IPS-18c (cell line): ENCODE data around the gene CLEC9A.
"Not testable (repeated sequence)": the region's sequence is repeated elsewhere in the genome, so short reads cannot be mapped to it uniquely, and the experiment has no call there.

ENCODE experiments used
- H3K4me3 ChIP-seq: 2 replicates; pipeline ENCODE4 v1.7.0; 2013; ENCODE audit warnings: low read depth, mild to moderate bottlenecking, low read length, moderate library complexity; ENCODE audit not compliant: insufficient read depth
- H3K9me3 ChIP-seq: one replicate; pipeline ENCODE4 v1.6.1; 2013; ENCODE audit warnings: mild to moderate bottlenecking, low read length, moderate library complexity; ENCODE audit not compliant: control insufficient read depth, insufficient read depth

CLEC9A gene

DNA sequence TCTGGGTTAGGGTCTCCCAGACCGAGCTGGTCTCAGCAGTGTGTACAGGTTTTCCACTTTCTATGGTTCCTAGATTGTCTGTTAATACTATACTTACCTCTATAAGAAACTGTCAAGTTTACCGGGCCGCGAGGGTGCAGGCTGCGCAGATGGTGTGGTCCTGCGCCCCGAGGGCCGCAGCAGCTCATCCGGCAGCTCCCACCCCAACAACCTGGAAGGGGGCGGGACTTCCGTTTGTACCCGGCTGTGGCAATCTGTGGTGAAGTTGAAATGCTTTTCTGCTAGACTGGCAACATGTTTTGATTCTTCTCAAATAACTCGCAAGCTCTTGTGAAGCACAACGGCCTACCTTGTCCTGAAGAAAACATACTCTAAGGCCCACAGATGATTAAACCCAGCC, at the start of gene CLEC9A:
Gene CLEC9A (plus strand): TSS at position 237 of the 400 bp plus-strand sequence. CDS start 22,006 bp downstream, outside the sequence.
- H3K4me3 ChIP-seq = no peak within 1 kb of the TSS

DNA sequence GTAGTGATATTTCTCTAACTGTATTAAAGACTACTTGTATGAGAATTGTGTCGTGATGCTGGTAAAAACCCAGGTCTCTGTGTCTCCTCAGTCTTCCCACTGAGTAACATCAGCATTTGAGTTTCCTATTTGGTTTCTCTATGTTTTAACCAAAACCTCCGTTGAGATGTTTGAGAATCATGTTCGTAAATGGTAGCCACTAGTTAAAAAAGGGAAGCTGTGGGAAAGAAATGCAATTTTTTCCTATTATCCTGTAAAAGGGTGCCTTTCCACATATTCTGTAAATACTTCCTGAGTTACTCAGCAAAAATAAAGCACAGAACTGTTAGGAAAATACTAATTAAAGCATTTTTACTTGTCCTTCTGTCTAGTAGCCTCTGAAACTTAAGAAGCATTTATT, 38.6 kb upstream of the CLEC9A start:
- Histone ChIP-seq H3K9me3 (no peaks in the 10 kb centered on the region), H3K4me3 (no peak overlapping the region)

More for the DNA sequence above, at the start of gene CLEC9A:
- no peaks in the 10 kb centered on the region for H3K9me3 ChIP-seq

DNA sequence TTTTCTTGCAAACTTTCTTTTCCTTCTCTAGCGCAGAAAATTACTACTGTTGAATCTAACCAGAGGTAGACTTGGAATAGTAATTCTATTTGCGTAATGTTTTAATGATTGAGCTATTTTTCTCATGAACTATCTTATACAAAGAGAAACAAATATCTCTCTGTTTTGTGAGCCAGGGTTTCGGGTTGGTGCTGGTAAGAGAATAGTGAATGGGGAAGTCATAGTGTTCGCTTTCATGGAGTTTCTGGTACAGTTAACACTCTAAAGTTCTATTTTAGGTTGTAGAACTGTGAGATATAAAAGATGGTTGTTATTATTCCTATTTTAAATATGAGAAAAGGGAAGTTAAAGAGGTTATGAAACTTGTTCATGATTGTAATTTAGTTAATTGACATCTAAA, 38.2 kb upstream of the CLEC9A start:
- Histone ChIP-seq H3K4me3 (no peak overlapping the region), H3K9me3 (no peaks in the 10 kb centered on the region)

DNA sequence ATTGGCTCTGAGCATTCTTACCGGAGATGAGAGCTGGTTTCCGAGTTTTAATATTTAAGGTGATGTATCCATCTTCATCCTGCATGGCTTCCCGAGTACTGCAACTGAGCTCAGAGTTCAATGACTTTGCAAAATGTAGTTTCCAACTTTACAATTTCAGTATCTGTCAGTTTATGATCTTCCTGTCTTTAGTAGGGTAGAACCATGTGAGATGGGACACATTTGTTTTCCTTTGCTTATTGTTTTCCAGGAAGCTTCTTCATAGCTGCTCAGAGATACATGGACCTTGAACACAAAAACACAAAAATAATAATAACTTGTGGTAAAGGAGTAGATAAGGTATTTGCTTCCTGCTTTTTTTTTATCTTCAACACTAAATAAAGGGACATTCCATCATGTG, 31.5 kb upstream of the CLEC9A start, which contains the start of gene CLEC1B:
Gene CLEC1B (minus strand): TSS at position 106 of the 400 bp plus-strand sequence. CDS start 21 bp downstream, at position 85.
- Histone ChIP-seq H3K9me3 (no peaks in the 10 kb centered on the region), H3K4me3 (no peak within 1 kb of the TSS)

DNA sequence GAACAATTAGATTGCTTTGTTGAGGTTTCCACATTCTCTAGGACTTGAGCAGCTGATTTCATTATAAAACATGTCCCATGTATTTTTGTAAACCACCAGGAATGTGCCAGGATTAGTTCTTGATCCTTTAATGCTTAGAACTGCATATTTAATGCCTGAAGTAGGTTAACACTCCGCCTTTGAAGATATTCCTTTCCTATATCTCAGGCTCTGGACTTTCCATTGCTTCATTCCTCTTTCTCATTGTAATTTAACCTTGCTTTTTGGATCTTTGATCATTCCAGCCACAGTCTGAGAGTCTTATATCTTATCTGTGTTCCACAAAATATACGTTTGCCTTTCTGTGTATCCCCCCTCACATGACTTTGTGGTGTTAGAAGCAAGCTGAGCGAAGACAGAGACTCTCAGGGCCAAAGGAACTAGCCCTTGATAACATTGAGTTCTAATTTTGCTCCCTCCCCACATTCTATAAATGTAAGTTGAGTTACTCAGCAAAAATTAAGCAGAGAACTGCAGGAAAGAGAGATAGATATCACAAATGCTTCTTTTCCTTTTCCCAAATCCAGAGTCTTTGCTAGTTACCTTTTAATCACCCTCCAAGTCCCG, 29.2 kb upstream of the CLEC9A start:
- Histone ChIP-seq H3K4me3 (no peak overlapping the region), H3K9me3 (no peaks in the 10 kb centered on the region)

DNA sequence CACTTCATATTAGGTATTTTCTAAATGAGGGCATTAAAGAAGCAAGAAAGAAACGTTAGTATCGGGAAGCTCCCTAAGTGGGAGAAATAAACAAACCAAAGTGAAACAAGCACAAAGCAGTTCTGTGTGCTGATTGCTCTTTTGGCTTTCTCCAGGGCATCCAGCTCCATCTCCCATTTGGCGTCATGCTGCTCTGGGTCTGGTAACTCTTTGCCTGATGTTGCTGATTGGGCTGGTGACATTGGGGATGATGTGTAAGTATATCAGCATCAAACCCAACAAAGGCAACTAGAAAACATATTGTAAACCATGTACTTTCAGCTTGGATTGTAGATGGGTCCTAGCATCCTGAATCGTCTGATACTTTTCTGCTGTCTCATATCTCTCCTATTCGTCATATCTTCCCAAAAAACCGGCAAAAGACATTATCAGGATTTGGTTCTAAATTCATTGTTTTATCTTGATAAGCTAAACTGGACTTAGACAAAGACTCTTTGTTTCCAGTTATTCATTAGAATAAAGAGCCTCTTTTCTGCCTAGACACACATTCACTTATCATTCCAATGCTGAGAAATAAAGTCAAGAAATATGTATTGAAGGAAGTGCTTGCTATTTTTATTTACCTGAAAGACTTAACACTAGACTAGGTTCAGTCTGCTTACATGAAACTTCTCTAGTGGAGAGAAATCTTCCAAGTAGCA, 17.7 kb upstream of the CLEC9A start:
- H3K9me3 ChIP-seq = no peaks in the 10 kb centered on the region
- no peak overlapping the region for H3K4me3 ChIP-seq

DNA sequence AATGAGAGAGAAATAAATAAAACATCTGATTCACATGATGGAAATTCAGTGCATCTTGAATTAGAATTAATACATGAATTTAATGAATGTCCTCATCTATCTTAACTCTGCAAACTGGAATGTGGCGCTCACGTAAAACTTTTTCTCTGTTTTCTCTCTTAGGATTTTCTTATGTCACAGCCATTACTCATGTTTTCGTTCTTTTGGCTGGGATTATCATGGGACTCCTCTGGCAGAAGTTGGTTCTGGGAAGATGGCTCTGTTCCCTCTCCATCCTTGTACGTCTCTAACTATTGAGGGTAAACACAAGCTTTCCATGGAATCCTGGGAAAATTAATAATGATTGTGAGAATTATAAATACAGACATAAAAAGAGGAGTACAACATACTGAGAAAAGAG, 15.0 kb upstream of the CLEC9A start:
- Histone ChIP-seq H3K9me3 (no peaks in the 10 kb centered on the region), H3K4me3 (no peak overlapping the region)

DNA sequence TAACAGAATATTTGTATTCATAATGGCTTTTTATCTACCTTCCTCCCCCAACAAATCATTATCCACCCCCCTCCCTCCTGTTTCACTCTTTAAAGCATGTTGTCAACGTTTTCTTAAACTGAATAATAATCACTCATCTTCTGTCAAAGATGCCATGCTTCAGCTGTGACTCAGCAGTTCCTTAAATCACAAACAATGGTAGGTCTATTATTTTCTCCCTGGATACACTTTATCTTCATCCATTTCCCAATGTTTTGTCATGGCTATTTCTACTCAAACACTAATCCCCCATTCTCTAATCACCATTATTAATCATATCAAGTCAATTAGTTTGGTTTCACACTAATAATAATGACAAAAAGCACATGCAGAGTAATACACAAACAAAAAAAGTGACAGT, 13.6 kb upstream of the CLEC9A start:
- Histone ChIP-seq H3K4me3 (no peak overlapping the region), H3K9me3 (no peaks in the 10 kb centered on the region)

DNA sequence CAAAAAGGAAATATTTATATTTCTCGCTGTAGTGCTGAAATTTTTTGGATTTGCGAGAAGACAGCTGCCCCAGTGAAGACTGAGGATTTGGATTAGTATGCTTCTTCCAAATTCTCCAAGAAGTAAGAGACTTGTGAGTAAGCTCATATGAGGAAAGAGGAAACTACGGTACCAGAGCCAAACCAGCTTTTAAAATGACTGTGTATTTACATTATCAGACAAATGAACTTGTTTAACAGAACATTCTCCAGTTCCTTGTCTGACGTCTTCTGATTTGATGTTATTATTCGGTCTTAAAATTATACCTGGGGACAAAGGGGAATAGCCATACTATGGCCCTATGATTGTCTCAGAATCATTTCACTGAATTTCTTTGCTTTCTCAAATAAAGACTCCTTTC, 12.1 kb upstream of the CLEC9A start:
- no peak overlapping the region for H3K4me3 ChIP-seq

DNA sequence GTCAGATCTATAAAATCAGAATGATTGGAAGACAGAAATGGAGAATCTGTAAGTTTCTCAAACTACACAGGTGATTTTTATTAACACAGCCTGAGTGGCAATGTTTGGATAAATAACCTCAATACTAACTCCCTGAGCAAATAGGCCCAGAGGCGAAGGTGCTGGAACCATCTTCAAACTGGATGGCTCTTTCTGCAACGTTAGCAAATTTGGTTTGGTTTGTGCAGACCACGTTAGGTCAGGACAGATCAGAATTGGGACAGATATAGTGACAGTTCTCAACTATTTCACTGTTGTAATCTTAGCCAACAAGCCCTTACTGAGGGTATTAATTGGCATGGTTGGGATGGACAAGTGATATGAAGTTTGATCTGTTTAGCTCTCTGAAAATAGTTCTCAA, 9.1 kb upstream of the CLEC9A start:
- no peaks in the 10 kb centered on the region for H3K9me3 ChIP-seq
- H3K4me3 ChIP-seq = no peak overlapping the region

More for the DNA sequence above, 12.1 kb upstream of the CLEC9A start:
- no peaks in the 10 kb centered on the region for H3K9me3 ChIP-seq

DNA sequence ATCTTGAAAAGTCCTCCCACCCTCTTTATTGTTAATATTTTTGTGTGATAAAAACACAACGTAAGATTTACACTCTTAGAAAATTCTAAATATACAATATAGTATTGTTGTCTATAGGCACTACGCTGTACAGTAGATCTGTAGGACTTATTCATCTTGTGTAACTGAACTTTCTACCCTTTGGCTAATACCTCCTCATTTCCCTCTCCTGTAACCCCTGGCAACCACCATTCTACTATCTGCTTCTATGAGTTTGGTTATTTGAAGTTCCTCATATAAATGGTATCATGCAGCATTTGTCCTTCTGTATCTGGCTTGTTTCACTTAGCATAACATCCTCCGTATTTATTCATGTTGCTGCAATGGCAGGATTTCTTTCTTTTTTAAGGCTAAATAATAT, 5.2 kb upstream of the CLEC9A start:
- H3K9me3 ChIP-seq = no peaks in the 10 kb centered on the region
- H3K4me3 ChIP-seq = no peak overlapping the region

DNA sequence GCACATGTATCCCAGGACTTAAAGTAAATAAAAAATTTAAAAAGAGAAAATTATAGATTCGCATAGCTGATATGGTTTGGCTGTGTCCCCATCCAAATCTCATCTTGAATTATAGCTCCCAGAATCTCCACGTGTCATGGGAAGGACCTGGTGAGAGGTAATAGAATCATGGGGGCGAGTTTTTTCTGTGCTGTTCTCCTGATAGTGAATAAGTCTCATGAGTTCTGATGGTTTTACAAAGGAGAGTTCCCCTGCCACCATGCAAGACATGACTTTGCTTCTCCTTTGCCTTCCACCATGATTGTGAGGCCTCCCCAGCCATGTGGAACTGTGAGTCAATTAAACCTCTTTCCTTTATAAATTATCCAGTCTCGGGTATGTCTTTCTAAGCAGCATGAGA, 3.8 kb upstream of the CLEC9A start:
- not testable (repeated sequence) for H3K4me3 ChIP-seq, H3K9me3 ChIP-seq

DNA sequence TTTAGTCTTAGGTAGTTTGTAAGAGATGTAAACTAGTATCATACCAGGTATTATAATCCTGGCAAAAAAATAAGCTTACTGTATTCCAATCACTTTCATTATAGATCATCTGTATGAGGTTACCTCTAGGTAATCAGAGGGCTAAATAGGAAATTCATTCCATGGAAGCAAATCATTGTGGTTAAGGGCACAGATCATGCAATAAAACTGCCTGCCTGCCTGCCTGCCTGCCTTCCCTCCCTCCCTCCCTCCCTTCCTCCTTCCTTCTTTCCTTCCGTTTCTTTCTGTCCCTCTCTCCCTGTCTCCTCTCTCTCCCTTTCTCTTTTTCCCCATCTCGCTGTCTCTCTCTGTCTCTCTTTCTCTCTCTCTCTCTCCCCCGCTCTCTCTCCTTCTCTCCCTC, 3.2 kb upstream of the CLEC9A start:
- Histone ChIP-seq H3K4me3 (no peak overlapping the region), H3K9me3 (no peaks in the 10 kb centered on the region)

DNA sequence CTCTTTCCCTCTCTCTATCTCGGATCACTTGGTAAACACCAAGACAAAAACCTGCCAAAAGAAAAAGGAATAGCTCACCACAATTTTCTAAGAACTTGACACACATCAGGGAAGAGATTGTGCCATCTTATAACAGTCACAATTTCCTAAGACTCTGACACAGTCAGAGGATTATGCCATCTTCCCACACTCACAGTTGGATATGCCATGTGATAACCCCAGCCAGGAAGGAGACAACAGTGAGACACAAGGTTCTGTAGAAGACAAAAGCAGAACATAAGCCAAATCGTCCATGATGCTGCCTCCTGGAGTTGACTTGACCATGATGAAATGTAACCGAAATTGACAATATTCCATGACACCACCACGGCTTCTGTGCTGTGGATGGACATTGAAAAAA, 2.8 kb upstream of the CLEC9A start:
- no peak overlapping the region for H3K4me3 ChIP-seq
- no peaks in the 10 kb centered on the region for H3K9me3 ChIP-seq

DNA sequence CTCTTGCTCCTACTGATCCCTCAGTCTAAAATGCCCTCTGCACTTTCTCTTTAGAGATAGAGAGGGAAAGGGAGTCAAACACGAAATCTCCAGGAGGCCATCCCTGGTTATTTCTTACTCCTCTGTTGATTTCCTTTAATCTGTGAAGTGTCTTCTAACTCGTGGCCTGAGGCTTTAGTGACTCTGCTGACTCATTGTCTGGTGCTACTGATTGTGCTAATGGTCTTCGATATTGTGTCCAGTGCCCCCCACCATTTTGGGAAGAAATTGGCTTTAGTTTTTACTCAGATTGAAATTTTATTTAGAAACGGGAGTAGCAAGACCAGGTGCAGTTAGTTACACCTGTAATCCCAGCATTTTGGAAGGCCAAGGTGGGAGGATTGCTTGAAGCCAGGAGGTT, 839 bp downstream of the CLEC9A start:
- no peak overlapping the region for H3K4me3 ChIP-seq
- no peaks in the 10 kb centered on the region for H3K9me3 ChIP-seq

DNA sequence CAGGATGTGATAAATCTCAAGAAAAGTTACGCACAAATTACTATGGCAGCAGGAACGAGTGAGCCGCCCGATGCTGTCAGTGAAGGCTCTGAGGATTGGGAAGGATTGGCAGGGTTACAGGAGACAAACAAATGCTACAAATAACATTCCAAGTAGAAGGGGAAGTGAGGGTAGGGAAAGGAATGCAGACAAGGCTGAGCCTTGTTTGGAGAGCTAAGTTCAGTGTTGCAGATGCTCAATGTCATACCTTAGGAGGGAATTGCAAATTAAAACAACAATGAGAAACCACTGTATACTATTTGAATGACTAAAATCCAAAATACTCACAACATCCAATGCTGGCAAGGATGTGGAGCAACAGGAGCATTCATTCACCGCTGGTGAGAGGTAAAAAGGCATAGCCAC, 1.3 kb downstream of the CLEC9A start:
- no peaks in the 10 kb centered on the region for H3K9me3 ChIP-seq
- no peak overlapping the region for H3K4me3 ChIP-seq

DNA sequence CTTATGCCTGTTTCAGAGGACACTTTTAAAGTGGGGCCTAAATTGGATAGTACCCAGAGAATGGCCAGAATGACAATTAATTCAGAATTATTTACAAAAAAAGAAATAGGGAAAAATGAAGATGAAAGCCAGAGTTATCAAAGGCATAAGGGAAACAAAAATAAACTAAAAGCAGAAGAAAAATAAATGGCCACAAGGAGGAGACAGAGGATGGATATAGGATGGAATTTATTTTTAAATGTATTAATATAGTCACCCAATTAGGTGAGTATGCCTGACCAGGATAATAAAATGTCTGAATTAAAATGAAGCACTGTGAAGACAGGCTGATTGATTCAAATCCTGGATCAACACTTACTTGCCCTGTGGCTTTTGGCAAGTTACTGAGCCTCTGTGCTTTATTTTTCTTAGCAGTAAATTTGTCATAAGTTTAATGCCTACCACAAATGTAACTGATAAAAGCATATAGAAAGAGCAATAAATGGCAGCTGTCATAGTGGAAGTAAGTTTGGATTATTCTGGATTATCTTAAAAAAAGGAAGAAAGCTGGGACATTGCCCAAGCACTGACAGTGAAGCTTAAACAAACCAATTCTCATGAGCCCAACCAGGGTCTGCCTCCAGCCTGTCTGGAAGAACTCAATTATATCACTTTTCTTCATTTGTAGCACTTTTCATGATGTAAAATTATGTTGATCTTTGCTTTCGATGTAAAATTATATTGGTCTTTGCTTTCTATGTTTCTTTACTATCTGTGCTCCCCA, 3.5 kb downstream of the CLEC9A start:
- H3K4me3 ChIP-seq = no peak overlapping the region
- H3K9me3 ChIP-seq = no peaks in the 10 kb centered on the region

DNA sequence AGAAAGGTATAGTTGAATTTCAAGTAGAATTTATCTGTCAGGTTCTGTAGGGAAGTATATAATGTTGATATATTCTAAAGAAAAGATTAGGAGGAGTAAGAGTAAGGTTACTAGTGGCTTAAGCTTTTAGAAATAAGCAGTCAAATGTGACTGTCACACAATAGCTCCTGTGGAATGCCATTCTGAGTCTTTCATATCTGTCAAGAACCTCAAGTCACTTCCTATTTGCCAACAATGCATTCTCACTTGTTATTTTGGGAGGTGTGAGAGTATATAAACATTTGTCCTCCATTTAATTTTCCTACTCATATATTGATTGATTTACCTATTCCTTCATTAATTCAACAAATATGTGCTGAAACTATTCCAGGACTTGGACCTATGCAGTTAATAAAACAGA, 11.7 kb downstream of the CLEC9A start:
- H3K4me3 ChIP-seq = no peak overlapping the region
- no peaks in the 10 kb centered on the region for H3K9me3 ChIP-seq
